ENCODE measurements around the gene SKAP1.

SKAP1 gene

GRCh38 chr17:48429638-48430586, at the start of gene SKAP1:
Gene SKAP1 (minus strand): TSS chr17:48430214.
- peak; percentile 35 to 57 for DNase-seq (ENCODE audit: low read depth in 1 of 2, low spot score in 1 of 2)

- no peak for DNase-seq (ENCODE audit: low read depth in 1 of 2, low spot score in 1 of 2)
Measured at GRCh38 chr17:48479014-48479402, 49.0 kb upstream of the SKAP1 start.

- no peak for DNase-seq (ENCODE audit: low read depth in 1 of 2, low spot score in 1 of 2)
Measured at GRCh38 chr17:48478224-48479013, 48.4 kb upstream of the SKAP1 start.

GRCh38 chr17:48477221-48477620, 47.2 kb upstream of the SKAP1 start:
- DNase-seq (ENCODE audit: low read depth in 1 of 2, low spot score in 1 of 2) = no peak

GRCh38 chr17:48472411-48473281, 42.6 kb upstream of the SKAP1 start:
- no peak for DNase-seq (ENCODE audit: low read depth in 1 of 2, low spot score in 1 of 2)

- DNase-seq (ENCODE audit: low read depth in 1 of 2, low spot score in 1 of 2) = no peak
Measured at GRCh38 chr17:48471817-48472410, 41.9 kb upstream of the SKAP1 start.

- DNase-seq (ENCODE audit: low read depth in 1 of 2, low spot score in 1 of 2) = no peak
Measured at GRCh38 chr17:48470388-48471034, 40.5 kb upstream of the SKAP1 start.

GRCh38 chr17:48469227-48469626, 39.2 kb upstream of the SKAP1 start:
- DNase-seq (ENCODE audit: low read depth in 1 of 2, low spot score in 1 of 2) = no peak

GRCh38 chr17:48468299-48468698, 38.3 kb upstream of the SKAP1 start:
- no peak for DNase-seq (ENCODE audit: low read depth in 1 of 2, low spot score in 1 of 2)

- no peak for DNase-seq (ENCODE audit: low read depth in 1 of 2, low spot score in 1 of 2)
Measured at GRCh38 chr17:48465884-48466283, 35.9 kb upstream of the SKAP1 start.

GRCh38 chr17:48463526-48463925, 33.5 kb upstream of the SKAP1 start:
- DNase-seq (ENCODE audit: low read depth in 1 of 2, low spot score in 1 of 2) = no peak

- no peak for DNase-seq (ENCODE audit: low read depth in 1 of 2, low spot score in 1 of 2)
Measured at GRCh38 chr17:48462946-48463345, 32.9 kb upstream of the SKAP1 start.

GRCh38 chr17:48460052-48460451, 30.0 kb upstream of the SKAP1 start:
- no peak for DNase-seq (ENCODE audit: low read depth in 1 of 2, low spot score in 1 of 2)

GRCh38 chr17:48459070-48459844, 29.2 kb upstream of the SKAP1 start:
- DNase-seq (ENCODE audit: low read depth in 1 of 2, low spot score in 1 of 2) = no peak

GRCh38 chr17:48457080-48457836, 27.2 kb upstream of the SKAP1 start:
- peak; percentile 57 to 65 for DNase-seq (ENCODE audit: low read depth in 1 of 2, low spot score in 1 of 2)

- no peak for DNase-seq (ENCODE audit: low read depth in 1 of 2, low spot score in 1 of 2)
Measured at GRCh38 chr17:48456589-48456988, 26.6 kb upstream of the SKAP1 start.

- no peak for DNase-seq (ENCODE audit: low read depth in 1 of 2, low spot score in 1 of 2)
Measured at GRCh38 chr17:48455791-48456190, 25.8 kb upstream of the SKAP1 start.

- DNase-seq (ENCODE audit: low read depth in 1 of 2, low spot score in 1 of 2) = no peak
Measured at GRCh38 chr17:48453447-48453846, 23.4 kb upstream of the SKAP1 start.

GRCh38 chr17:48451489-48451888, 21.5 kb upstream of the SKAP1 start:
- DNase-seq (ENCODE audit: low read depth in 1 of 2, low spot score in 1 of 2) = no peak

Data from activated T-helper 1 cell treated with anti-CD3 and anti-CD28 coated beads, Interleukin-2, amount 50 U/mL, for 16 hours (primary cell).